SU-DHL-6 (cell line): Measurements from ENCODE around the gene TNFRSF11A.
A peak's percentile ranks its signal among the peaks of the same experiment; 100 is the strongest.

ENCODE experiments used
- H2AFZ ChIP-seq: fragments of 200-600 bp; sonication (generic); 2 replicates; pipeline ENCODE4 v1.6.1; 2014; ENCODE audit warnings: low read depth, mild to moderate bottlenecking, moderate library complexity, mixed read lengths, antibody characterized with exemption, low read length; ENCODE audit not compliant: severe bottlenecking
- H3F3A ChIP-seq: fragments of 200-600 bp; shearing (Covaris generic); 2 replicates; pipeline ENCODE4 v1.6.0; 2016; ENCODE audit warnings: antibody characterized with exemption, mild to moderate bottlenecking; ENCODE audit not compliant: insufficient read depth
- H3K27ac ChIP-seq: fragments of 200-600 bp; sonication (generic); 2 replicates; pipeline ENCODE4 v1.5.1; 2016; ENCODE audit warnings: low read depth, mild to moderate bottlenecking, low read length, moderate library complexity, mixed read lengths
- H3K27me3 ChIP-seq: fragments of 200-600 bp; sonication (generic), shearing (Covaris generic); 2 replicates; pipeline ENCODE4 v1.6.0; 2014; ENCODE audit warnings: mild to moderate bottlenecking, low read length
- H3K36me3 ChIP-seq: fragments of 200-600 bp; sonication (generic); 2 replicates; pipeline ENCODE4 v1.6.1; 2014; ENCODE audit warnings: mild to moderate bottlenecking, low read length, mixed read lengths
- H3K4me2 ChIP-seq: fragments of 300-600, 200-600 bp; shearing (Covaris generic), sonication (generic); 2 replicates; pipeline ENCODE4 v1.6.0; 2014; ENCODE audit warnings: low read length, low read depth, mild to moderate bottlenecking; ENCODE audit not compliant: poor library complexity, severe bottlenecking
- H3K4me3 ChIP-seq: fragments of 200-600 bp; sonication (generic); 2 replicates; pipeline ENCODE4 v1.5.1; 2014; ENCODE audit warnings: antibody characterized with exemption, low read length, mild to moderate bottlenecking, mixed read lengths; ENCODE audit not compliant: insufficient read depth, poor library complexity, severe bottlenecking
- H3K79me2 ChIP-seq: fragments of 200-600 bp; sonication (generic); 2 replicates; pipeline ENCODE4 v1.6.1; 2014; ENCODE audit warnings: mild to moderate bottlenecking, low read length, moderate library complexity; ENCODE audit not compliant: insufficient read depth
- H3K9ac ChIP-seq: fragments of 200-600 bp; sonication (generic); 2 replicates; pipeline ENCODE4 v1.7.0; 2014; ENCODE audit warnings: mild to moderate bottlenecking, low read length
- H3K9me2 ChIP-seq: fragments of 200-600 bp; sonication (generic); replicated peaks from 2 replicates; pipeline ENCODE4 v1.6.1; 2014; ENCODE audit warnings: low read length; ENCODE audit not compliant: insufficient read depth
- H3K9me3 ChIP-seq: fragments of 200-600 bp; sonication (generic); 2 replicates; pipeline ENCODE4 v1.6.1; 2014; ENCODE audit warnings: low read length, mixed read lengths; ENCODE audit not compliant: insufficient read depth
- H4K20me1 ChIP-seq: fragments of 200-600 bp; sonication (generic); 2 replicates; pipeline ENCODE4 v1.6.1; 2014; ENCODE audit warnings: low read depth, mild to moderate bottlenecking, antibody characterized with exemption, low read length, moderate library complexity, mixed read lengths
- CTCF ChIP-seq: fragments of 200-600 bp; sonication (generic); IDR thresholded peaks from one replicate; pipeline ENCODE4 v1.5.1; 2017; ENCODE audit warnings: antibody characterized with exemption, mild to moderate bottlenecking, low read length, moderate library complexity; ENCODE audit not compliant: insufficient read depth, poor library complexity, severe bottlenecking
- EZH2phosphoT487 ChIP-seq: fragments of 200-600 bp; sonication (generic), shearing (Covaris generic); conservative IDR thresholded peaks from 2 replicates; pipeline ENCODE4 v1.6.1; 2018; ENCODE audit warnings: mild to moderate bottlenecking, antibody characterized with exemption, low read length, moderate library complexity, mixed read lengths

Gene TNFRSF11A

GRCh38 chr18:62324181-62324828 lies 805 bp upstream of the TNFRSF11A start:
- H3K27ac ChIP-seq = no peak overlapping the region
- TF ChIP-seq CTCF (no peak), EZH2phosphoT487 (no peak)
- H3K9ac ChIP-seq = no peak overlapping the region
- H4K20me1 ChIP-seq = no peaks in the 10 kb centered on the region
- H3K79me2 ChIP-seq = no peaks in the 10 kb centered on the region
- no peaks in the 10 kb centered on the region for H3K9me2 ChIP-seq
- no peak overlapping the region for H3K4me2 ChIP-seq
- H3K4me3 ChIP-seq = no peak overlapping the region
- no peaks in the 10 kb centered on the region for H3K27me3 ChIP-seq
- H3K36me3 ChIP-seq = no peaks in the 10 kb centered on the region
- no peaks in the 10 kb centered on the region for H3K9me3 ChIP-seq
- H2AFZ ChIP-seq = no peak overlapping the region
- no peaks in the 10 kb centered on the region for H3F3A ChIP-seq

GRCh38 chr18:62325806-62326645 lies 916 bp downstream of the TNFRSF11A start:
- no peak overlapping the region for H2AFZ ChIP-seq
- no peaks in the 10 kb centered on the region for H3F3A ChIP-seq
- H3K4me2 ChIP-seq = peak overlapping the region; percentile 30
- no peaks in the 10 kb centered on the region for H4K20me1 ChIP-seq
- H3K9ac ChIP-seq = no peak overlapping the region
- no peaks in the 10 kb centered on the region for H3K79me2 ChIP-seq
- H3K27me3 ChIP-seq = no peaks in the 10 kb centered on the region
- no peak overlapping the region for H3K4me3 ChIP-seq
- no peak for TF ChIP-seq CTCF
- TF ChIP-seq EZH2phosphoT487 = no peak
- H3K9me2 ChIP-seq = no peaks in the 10 kb centered on the region
- H3K9me3 ChIP-seq = no peaks in the 10 kb centered on the region
- H3K36me3 ChIP-seq = no peaks in the 10 kb centered on the region
- no peak overlapping the region for H3K27ac ChIP-seq

DNA sequence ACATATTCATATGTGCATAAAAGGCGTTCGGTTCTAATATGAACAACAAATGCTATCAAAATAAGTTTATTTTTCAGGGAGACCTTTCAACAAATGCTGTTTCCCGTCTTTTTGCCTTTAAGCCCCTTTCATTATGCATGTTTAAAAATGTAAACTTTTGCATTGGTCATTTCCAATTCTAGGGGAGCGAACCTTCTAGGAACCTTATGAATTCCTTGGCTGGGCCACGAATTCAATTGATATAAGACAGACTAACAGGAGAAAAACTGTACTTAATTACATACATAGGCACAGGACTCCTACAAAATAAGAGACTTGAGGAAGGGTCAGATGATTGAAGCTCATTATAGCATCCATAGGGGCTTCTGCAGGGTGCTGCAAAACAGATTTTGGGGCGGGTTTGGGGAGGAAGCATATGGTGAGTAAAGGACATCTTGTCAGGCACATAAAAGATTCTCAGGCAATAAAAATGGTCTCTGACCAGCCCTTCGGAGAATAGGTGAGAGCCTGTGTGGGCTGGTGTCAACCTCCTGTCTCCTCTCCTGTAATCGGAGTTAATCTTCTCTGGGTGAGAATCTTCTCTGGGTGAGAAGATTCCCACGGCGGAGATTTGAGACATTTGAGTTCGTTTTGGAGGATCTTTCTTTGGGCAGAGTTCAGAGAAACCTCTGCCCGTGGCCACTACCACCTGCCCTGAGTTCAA lies 1.7 kb downstream of the TNFRSF11A start:
- no peak overlapping the region for H3K27ac ChIP-seq
- H3K9me3 ChIP-seq = no peaks in the 10 kb centered on the region
- no peaks in the 10 kb centered on the region for H3F3A ChIP-seq
- TF ChIP-seq CTCF (no peak), EZH2phosphoT487 (no peak)
- H4K20me1 ChIP-seq = no peaks in the 10 kb centered on the region
- no peak overlapping the region for H3K9ac ChIP-seq
- H3K36me3 ChIP-seq = no peaks in the 10 kb centered on the region
- no peak overlapping the region for H3K4me3 ChIP-seq
- H3K79me2 ChIP-seq = no peaks in the 10 kb centered on the region
- no peak overlapping the region for H3K4me2 ChIP-seq
- H3K9me2 ChIP-seq = no peaks in the 10 kb centered on the region
- H2AFZ ChIP-seq = no peak overlapping the region
- no peaks in the 10 kb centered on the region for H3K27me3 ChIP-seq
